Stomach (tissue), 4 donors: ENCODE data around the gene CACNG6.

Source experiments
- POLR2A ChIP-seq, 4 donors: fragments of 450-650 bp; IDR thresholded peaks; one replicate each; pipeline ENCODE4 v1.6.1; 2016; ENCODE audit warnings: antibody characterized with exemption in 4 of 4, control low read depth in 2 of 4, mild to moderate bottlenecking in 1 of 4, moderate library complexity in 1 of 4
- POLR2AphosphoS5 ChIP-seq, 3 donors: sonication (generic); formaldehyde crosslinking; IDR thresholded peaks; one replicate each; pipeline ENCODE4 v1.6.1; 2016; ENCODE audit warnings: antibody characterized with exemption in 3 of 3
- TF ChIP-seq, protein P1 (sequence below), 7 experiments: fragments of 450-650 bp in 4 of 7; fragments of 200-600 bp in 3 of 7; sonication (generic) in 3 of 7; IDR thresholded peaks; one replicate each; pipeline ENCODE4 v1.5.1; 2016 to 2019; ENCODE audit warnings: antibody characterized with exemption in 7 of 7, control low read depth in 2 of 7, mild to moderate bottlenecking in 1 of 7

DNA sequence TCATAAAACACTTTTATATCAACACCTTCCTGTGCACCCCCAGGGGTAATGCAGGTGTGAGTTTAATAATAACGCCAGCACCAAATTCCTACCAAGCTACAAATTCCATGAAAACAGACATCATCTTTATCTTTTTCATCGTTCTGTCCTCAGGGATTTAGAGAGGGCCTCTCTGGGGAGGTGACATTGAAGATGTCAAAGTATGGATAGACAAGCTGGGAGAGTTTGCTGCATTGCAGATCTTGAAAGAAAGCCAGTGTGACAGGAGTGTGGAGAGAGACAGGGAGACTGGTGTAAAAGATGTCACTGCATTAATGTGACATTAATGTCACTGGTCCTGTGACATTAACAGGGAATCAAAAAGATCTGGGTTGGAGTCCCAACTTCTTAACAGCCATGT is 10.1 kb downstream of the CACNG6 start:
- TF ChIP-seq POLR2A (IDR thresholded peaks at IDR 0.05) (no peak), POLR2AphosphoS5 (IDR thresholded peaks at IDR 0.05) (no peak)
- TF ChIP-seq, protein P1, sequence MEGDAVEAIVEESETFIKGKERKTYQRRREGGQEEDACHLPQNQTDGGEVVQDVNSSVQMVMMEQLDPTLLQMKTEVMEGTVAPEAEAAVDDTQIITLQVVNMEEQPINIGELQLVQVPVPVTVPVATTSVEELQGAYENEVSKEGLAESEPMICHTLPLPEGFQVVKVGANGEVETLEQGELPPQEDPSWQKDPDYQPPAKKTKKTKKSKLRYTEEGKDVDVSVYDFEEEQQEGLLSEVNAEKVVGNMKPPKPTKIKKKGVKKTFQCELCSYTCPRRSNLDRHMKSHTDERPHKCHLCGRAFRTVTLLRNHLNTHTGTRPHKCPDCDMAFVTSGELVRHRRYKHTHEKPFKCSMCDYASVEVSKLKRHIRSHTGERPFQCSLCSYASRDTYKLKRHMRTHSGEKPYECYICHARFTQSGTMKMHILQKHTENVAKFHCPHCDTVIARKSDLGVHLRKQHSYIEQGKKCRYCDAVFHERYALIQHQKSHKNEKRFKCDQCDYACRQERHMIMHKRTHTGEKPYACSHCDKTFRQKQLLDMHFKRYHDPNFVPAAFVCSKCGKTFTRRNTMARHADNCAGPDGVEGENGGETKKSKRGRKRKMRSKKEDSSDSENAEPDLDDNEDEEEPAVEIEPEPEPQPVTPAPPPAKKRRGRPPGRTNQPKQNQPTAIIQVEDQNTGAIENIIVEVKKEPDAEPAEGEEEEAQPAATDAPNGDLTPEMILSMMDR (IDR thresholded peaks at IDR 0.05): no peak
